Kidney (tissue), 14 donors: ENCODE data around the gene IFNB1. TPM values are rescaled to one million over a fixed set of nuclear protein-coding genes. Genes with fewer than 3 reads are reported as not detected.

Experiments used
- DNase-seq, 5 donors: peaks; one replicate each; pipeline ENCODE4 v3.0.0-alpha.2; 2013 to 2020
- FAIRE-seq: peaks from 2 replicates; lab custom pipeline; 2012; peaks lifted over from hg19 to GRCh38; lab: Jason Lieb, UNC
- H3K27ac ChIP-seq, 2 donors: one replicate each; pipeline ENCODE4 v1.7.0; 2013; ENCODE audit warnings: low read depth in 2 of 2, low read length in 2 of 2, inconsistent platforms in 1 of 2
- H3K27me3 ChIP-seq: one replicate; pipeline ENCODE4 v1.7.1; 2013; ENCODE audit warnings: low read length, inconsistent platforms; ENCODE audit not compliant: control insufficient read depth, insufficient read depth
- H3K36me3 ChIP-seq, 3 donors: one replicate each; pipeline versions ENCODE4 v1.7.0 to v1.7.1; 2013; ENCODE audit warnings: low read length in 3 of 3, control low read depth in 1 of 3, inconsistent platforms in 1 of 3; ENCODE audit not compliant: insufficient read depth in 3 of 3, control insufficient read depth in 2 of 3
- H3K4me1 ChIP-seq, 3 donors: one replicate each; pipeline versions ENCODE4 v1.7.0 to v1.7.1; 2013; ENCODE audit warnings: low read length in 3 of 3, inconsistent platforms in 1 of 3, low read depth in 1 of 3; ENCODE audit not compliant: control insufficient read depth in 2 of 3, insufficient read depth in 2 of 3
- H3K4me3 ChIP-seq, 3 donors: one replicate each; pipeline versions ENCODE4 v1.7.0 to v1.8.1; 2013; ENCODE audit warnings: low read length in 3 of 3, control low read depth in 1 of 3, inconsistent platforms in 1 of 3
- H3K9ac ChIP-seq, 3 donors: one replicate each; pipeline versions ENCODE4 v1.7.0 to v1.7.1; 2013; ENCODE audit warnings: low read length in 3 of 3, control low read depth in 1 of 3, inconsistent platforms in 1 of 3
- H3K9me3 ChIP-seq, 3 donors: one replicate each; pipeline versions ENCODE4 v1.7.0 to v1.7.1; 2013; ENCODE audit warnings: low read length in 3 of 3, control low read depth in 1 of 3, inconsistent platforms in 1 of 3; ENCODE audit not compliant: control insufficient read depth in 2 of 3, insufficient read depth in 1 of 3
- CTCF ChIP-seq: IDR thresholded peaks from 3 replicates; pipeline ENCODE4 v1.5.1; 2012; ENCODE audit warnings: mild to moderate bottlenecking, moderate library complexity, borderline replicate concordance; ENCODE audit not compliant: insufficient read depth; ENCODE audit errors: extremely low read depth
- intact Hi-C: fragments of 100-400 bp; cut with DNase I; formaldehyde crosslinking; loops from one replicate; pipeline ENCODE4 v1.11.1; 2022
- polyA plus RNA-seq: library from polyadenylated mRNA; stranded (reverse); fragments of 350-450 nt; fragmentation: Illumina TruSeq; extraction: RNeasy Lipid Tissue Mini Kit (QIAGEN cat#74804); gene quantifications from one replicate; pipeline ENCODE4 v1.2.3, GENCODE V29; 2014; ENCODE audit warnings: low read depth, low replicate concordance; ENCODE audit not compliant: insufficient read depth
- total RNA-seq: library from RNA; stranded (reverse); fragmentation: NEBNext Ultra II Directional; extraction: Animal tissue kit (Norgen Biotek cat#: 25700); gene quantifications from one replicate; pipeline ENCODE4 v1.2.1, GENCODE V29; 2021
- donor health status: control.
- donor health status: control.
- donor health status: control.
- donor health status: control.
- donor health status: control.
- donor health status: DM: yes; HTN: yes; CAD: no.
- donor health status: Normal renal cell carcinoma (clear cell type).

The IFNB1 gene
- total and polyA plus RNA-seq, 2 donors from 2014 or later: not detected

DNA sequence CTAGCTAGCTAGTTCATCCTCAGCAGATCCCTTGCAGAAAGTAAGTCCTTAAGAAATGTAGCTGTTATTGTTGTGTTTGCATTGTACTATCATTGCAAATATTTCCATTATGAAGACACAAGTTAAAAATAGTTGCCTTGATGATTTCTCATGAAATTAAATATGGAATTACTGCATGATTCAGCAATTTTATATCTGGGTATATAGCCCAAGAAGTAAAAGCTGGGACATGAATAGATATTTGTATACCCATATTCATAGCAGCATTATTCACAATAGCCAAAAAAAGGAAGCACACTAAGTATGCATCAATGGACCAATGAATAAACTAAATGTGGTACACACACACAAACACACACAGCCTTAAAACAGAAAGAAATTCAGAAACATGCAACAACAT, 6.8 kb downstream of the IFNB1 start:
- no peaks in the 10 kb centered on the region for H3K27me3 ChIP-seq

DNA sequence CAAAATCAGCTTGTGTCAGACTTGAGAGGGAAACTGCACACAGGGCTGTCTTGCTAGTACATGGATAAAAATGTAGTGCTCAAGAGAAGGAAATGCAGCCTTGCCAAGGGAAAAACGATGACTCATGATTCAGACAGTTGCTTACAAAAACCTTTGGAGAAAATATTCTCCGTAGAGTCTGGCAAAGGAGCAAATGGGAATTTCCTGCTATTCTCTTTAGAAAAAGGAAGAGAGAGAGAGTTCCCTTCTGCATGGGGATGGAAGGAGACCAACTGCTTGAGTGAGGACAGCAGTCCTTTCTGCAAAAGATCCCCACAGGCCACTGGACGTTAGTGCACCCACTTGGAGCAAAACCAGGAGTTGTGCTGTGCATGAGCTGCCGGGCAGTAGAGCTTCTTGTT, 7.6 kb downstream of the IFNB1 start:
- TF ChIP-seq CTCF: no peak
- H3K27ac ChIP-seq: no peak overlapping the region
- intact Hi-C loops: no loop called here
- H3K4me3 ChIP-seq: peak overlapping the region in 1 of 3 donors; percentile 14
- no peak overlapping the region for H3K9ac ChIP-seq
- H3K9me3 ChIP-seq: no peaks in the 10 kb centered on the region
- no peaks in the 10 kb centered on the region for H3K36me3 ChIP-seq
- H3K27me3 ChIP-seq: no peaks in the 10 kb centered on the region
- H3K4me1 ChIP-seq: no peaks in the 10 kb centered on the region
- FAIRE-seq (no peak), DNase-seq (peak in 2 of 5 donors; percentile 14 to 62)

More for the DNA sequence above, 6.8 kb downstream of the IFNB1 start:
- Histone ChIP-seq H3K27ac (no peak overlapping the region), H3K9me3 (no peaks in the 10 kb centered on the region), H3K9ac (no peak overlapping the region), H3K4me3 (no peak overlapping the region), H3K4me1 (no peaks in the 10 kb centered on the region), H3K36me3 (no peaks in the 10 kb centered on the region)
- FAIRE-seq: no peak
- TF ChIP-seq CTCF: no peak
- DNase-seq: no peak
- intact Hi-C loops: no loop called here

DNA sequence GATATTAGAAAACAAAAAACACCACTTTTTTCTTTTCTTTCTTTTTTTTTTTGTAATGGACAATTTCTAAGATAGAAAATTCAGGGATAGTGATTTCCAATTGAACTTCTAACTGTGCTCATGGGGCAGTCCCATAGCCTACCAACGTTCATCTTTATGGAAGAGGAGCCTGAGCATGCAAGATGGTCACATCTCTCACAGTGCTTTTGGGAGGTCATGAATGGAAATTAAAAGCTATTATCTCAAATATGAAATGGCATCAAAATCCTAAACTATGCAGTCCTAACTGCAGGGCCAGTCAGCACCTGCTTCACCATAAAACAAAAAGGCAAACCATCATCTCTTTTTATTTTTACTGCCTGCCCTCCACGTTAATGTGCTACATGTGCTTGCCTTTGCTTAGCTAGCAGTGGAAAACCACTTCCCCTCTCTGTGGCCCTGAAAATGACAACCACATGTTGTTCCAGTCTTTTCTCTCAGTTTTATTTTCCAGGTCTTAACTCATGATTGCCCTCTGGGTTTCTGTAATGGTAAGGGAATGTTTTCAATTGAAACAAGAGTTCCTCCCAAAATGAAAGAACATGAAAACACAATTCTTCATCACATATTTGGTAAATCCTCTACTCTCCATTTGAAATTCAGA, 16.7 kb downstream of the IFNB1 start:
- Histone ChIP-seq H3K9ac (no peak overlapping the region), H3K27me3 (no peaks in the 10 kb centered on the region), H3K4me3 (no peak overlapping the region), H3K36me3 (no peaks in the 10 kb centered on the region), H3K9me3 (peaks cover 0 to 2% (median 0%) of the 10 kb centered on the region in 3 donors), H3K27ac (no peak overlapping the region), H3K4me1 (no peaks in the 10 kb centered on the region)
- FAIRE-seq: no peak
- no peak for TF ChIP-seq CTCF
- peak in 1 of 5 donors; percentile 4 for DNase-seq
- intact Hi-C loops: no loop called here
